GM19468 (cell line): Measurements from ENCODE around the gene ANKRD6.
"Not testable (repeated sequence)": the region's sequence is repeated elsewhere in the genome, so short reads cannot be mapped to it uniquely, and the experiment has no call there.

ENCODE experiments used
- ATAC-seq: cut with Tn5 transposase; IDR thresholded peaks from one replicate; pipeline ENCODE4 v1.9.1; 2021; ENCODE audit warnings: mild to moderate bottlenecking, moderate library complexity, moderate number of reproducible peaks; ENCODE audit not compliant: unreplicated experiment; ENCODE audit errors: extremely low read depth

ANKRD6 gene

DNA sequence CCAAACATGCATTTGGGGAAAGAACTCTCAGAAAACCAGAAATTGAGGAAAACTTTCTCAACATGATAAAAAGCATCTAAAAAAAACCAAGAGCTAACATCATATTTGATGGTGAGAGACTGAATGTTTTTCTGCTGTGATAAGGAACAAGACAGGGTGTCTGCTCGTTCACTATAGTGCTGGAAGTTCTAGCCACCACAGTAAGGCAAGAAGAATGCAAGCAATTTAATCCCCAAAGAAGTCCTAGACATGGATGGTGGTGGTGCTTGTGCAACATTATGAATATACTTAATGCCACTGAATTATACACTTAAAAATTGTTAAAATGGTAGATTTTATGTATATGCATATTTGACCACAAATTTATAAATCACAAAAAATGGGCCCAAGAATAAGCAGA, 152.2 kb downstream of the ANKRD6 start:
- ATAC-seq, result no peak

DNA sequence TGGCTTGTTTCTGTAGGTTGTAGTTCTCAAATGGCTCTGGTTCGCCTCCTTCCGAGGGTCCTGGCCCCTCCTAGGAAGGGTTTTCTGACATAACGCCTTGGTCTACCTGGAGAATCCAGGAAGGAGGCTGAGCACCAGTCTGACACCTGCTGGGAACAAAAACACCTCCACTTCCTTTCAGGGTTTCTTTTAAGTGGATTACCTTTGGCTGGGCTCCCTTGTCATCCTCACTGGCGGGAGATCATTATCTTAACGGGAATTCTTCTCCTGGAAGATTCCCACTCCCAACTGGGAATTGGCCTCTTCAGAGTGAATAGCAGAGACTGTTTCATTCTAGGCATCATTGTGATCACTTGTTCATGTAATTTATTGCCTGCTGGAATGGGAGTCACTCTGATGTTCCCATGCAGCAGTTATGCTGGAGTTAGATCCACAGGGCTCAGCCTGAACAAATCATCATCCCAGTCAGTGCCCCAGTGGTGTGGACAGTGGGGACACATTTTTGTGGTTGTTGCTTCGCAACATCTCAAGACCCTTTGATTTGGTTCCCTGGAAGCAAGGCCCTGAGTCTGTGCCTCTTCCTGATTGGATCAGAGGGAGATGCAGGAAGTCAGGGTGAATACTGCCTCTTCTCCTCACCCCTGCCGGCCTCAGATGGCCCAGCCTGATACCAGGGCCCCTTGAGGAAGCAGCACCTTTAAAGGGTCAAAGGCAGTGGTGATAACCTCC, 156.5 kb downstream of the ANKRD6 start:
- ATAC-seq, result no peak

DNA sequence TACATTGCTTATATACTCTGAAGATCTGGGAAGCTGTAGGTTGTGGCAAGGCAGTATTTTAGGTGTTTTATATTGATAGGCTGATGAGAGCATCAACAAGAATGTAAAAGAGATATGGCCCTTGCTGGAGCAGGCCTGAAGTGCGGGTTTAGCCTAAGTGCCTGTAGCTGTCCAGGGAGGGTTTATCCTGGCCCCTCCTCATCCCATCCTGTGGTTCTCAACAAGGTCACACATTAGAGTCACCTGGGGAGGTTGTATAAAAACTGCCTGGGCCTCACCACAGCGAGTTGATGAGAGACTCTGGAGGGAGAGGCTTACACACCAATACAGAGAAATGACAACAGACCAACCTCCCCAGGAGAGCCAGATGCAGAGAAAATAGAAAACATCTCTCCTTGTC, 157.2 kb downstream of the ANKRD6 start:
- ATAC-seq, result no peak

DNA sequence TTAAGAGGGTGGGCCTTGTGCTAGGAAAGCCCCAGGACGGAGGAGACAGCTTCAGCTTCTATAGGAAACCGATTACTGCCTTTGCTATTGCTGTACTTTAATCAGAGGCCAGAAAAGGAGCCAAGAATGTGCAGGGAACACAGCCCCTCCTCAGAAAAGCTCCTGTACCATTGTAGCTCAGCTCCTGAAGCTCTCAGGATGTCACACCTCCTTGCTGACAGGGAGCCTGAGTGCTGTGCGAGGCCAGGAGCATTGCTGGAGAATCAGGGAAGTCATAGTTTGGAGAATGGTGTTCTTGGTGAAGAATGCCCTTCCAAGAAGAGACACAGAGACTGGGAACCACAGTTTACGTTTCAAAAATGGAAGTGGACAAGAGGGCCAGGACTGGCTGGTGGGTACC, 158.8 kb downstream of the ANKRD6 start:
- no peak for ATAC-seq

DNA sequence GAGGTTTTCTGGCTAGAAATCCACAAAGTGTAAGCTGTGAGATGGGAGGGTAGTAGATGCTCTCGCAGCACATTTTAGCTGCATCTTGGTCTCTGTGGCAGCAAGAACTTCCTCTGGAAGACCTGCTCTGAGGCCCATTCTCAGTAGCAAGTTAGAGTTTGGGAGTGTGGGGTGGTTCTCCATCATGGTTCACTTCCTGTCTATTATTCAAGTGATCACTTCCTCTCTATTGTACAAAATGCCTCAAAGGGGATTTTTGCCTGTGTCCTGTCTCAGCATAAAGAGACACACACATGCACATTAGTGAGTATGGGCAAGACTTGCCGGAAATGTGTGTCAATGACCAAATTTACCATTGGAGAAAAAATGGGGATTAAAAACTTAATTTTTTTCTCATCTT, 163.1 kb downstream of the ANKRD6 start:
- ATAC-seq, result peak; percentile 69

DNA sequence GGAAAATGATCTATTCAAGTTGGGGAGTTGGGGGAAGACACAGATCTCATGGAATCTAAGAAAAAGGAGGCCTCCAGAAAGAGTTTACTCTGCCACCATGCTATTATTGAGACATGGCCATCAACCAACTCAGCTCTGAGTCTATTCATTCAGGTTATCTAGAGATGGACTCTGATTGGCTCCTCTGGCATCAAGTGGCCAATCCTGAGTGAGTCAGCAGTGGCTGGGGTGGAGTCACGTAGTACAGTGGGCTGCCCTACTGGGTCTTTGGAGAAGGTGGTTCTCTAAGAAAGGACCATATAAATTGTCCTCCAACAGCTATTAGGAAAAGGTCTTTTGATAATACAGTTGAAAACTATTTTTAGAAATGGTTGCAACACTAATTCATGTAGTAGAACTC, 163.5 kb downstream of the ANKRD6 start:
- no peak for ATAC-seq

DNA sequence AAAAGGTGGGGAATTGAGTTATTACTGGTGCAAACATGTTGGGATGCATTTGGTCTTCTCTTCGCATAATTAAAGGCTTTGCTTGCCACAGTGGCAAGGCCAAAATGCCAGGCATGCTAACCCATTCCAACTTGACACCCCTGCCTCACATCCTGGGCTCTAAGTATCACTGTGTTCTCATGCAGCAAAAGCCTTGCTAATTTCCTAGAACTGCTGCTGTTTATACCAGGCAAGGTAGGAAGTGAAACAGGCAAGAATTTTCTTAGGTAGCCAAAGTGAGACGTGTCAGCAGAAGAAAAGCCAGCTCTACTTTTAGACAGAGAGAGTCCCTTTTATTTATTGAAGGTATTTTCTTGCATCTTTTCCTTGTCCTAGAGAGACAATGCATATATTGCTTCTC, 164.4 kb downstream of the ANKRD6 start:
- ATAC-seq, result no peak

DNA sequence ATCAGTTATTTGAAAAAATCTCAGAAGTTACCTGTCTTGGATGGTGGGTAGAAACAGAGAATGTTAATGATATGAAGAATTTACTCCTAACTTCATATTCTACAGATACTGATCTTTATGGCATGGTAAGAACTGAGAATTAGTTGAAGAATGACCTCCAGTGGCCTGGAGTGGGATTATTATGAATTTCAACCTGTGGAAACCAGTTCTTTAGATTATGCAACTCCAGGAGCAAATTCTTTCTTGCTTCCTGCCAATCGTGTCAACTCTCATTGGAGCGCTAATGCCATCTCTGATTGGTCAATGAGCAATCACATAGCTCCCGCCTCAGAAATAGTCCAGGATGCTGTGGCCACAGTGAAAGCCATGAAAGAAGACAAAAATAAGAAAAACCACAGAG, 165.0 kb downstream of the ANKRD6 start:
- no peak for ATAC-seq

DNA sequence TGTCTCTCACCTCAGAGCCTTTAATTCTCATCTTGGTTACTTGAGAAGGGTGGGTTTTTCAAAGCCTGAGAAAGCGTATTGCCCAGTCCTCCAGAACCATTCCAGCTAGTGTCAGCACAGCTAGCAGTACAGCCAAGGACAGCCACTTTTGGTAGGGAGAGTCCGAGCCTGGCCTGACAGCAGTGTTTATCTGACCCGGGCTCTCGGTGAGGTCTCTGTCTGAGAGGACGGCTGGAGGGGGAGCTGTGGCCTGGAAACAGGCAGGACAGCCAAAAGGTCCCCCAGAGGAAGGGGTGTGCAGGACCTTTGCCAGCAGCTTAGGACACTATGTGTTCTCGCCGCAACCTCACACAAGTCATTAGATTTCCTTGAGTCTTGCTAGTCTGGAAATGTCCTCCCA, 166.8 kb downstream of the ANKRD6 start:
- ATAC-seq, result no peak

DNA sequence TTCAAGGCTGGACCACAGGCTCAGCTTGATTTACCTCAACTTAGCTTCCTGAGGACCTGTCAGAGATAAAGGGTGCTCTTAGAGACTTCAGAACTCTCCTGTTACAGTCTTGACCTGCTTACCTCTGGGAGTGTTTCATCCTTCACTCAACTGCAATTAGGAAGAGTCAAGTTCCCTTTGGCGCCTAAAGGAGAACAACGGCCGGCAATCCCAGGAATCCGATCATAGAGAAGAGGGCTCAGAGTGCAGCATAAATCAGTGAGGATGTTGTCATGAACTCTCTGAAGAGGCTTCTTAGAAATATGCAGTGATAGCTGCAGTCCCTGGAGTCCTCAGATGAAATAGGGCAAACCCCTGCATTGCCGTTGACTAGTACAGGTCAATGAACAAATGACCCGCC, 169.2 kb downstream of the ANKRD6 start:
- ATAC-seq, result no peak

DNA sequence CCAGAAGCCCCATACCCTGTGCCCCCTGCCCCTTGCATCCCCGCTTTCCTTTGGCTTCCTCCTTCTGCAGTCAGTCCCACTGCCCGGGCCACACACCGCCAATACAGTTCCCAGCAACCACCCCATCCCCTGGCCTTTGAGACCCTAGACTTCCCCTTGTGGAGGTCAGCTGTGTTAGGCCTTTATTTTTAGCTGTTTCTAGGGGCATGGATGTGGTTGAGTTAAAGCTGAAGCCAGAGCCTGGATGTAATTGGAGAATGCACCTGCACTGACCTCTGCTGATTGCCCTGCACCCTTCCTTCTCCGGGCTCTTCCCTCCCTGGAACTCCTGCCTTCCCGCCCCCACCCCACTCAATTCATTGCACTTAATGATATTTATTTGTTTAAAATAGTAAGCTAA, 171.7 kb downstream of the ANKRD6 start:
- ATAC-seq, result no peak

DNA sequence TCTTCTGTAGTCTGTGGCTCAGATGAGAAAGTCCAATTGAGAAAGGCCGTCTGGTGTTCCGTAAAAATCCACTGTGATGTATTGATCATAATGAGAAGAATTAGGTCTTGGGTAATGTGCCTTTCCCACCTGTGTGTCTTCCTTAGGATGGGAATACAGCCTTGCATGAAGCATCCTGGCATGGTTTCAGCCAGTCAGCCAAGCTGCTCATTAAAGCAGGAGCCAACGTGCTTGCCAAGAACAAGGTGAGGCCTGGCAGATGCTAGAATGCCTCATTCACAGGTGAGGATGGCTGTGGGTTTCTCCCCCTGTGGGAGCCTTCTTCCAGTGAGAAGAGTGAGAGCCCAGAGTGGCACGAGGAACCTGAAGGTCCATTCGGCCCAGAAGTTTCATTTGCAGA, 172.9 kb downstream of the ANKRD6 start:
- no peak for ATAC-seq

DNA sequence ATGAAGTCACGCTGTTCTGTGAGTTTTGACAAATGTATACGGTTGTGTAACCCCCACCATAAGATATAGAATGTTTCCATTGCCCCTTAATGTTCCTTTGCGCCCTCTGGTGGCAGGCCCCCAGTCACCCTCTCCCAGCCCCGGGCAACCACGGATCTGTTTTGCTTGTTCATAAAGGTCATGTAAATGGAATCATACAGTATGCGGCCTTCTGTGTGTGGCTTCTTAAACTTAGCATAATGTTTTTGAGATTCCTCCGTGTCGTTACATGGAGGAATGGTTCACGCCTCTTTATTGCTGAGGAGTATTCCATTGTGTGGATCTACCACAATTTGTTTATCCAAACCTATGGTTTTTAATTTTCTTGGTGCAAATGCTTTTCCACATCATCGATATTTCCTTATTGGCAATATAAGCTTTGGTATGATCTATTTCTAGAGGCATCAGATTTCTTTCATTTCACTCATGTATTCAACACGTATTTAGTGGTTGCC, 177.2 kb downstream of the ANKRD6 start:
- ATAC-seq, result no peak

DNA sequence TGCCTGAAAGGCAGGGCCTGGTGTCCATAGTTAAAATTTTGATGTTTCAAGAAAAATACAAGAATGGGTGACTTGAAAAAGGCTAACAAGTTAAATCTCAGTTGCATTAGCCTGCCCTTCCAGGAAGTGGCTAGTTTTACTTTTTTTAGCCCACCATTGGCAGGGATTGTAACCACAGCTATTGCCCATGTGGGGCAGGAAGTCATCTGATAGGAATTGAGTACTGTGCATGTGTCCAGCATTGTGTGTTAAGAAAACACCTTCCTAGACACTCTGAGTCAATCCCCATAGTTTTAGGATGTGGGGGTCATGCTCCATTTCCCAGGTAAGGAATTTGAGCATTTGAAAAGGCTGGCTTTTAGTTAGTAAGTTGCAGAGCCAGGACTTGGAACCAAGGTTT, 178.7 kb downstream of the ANKRD6 start:
- no peak for ATAC-seq

DNA sequence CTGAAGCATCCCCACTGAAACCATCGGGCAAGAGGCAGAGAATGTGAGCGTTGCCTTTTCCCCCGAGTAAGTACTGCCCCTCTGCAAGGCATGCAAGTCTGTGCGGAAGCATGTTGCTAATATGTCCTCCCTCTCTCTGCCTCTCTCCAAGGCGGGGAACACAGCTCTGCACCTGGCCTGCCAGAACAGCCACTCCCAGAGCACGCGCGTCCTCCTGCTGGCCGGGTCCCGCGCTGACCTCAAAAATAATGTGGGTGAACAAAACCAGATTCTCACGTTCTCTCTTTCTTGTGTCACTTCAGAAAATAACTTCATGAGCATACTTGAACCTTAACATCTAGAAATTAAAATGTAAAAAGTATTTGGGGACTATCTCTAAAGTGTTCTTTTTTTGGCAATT, 179.2 kb downstream of the ANKRD6 start:
- ATAC-seq, result no peak

DNA sequence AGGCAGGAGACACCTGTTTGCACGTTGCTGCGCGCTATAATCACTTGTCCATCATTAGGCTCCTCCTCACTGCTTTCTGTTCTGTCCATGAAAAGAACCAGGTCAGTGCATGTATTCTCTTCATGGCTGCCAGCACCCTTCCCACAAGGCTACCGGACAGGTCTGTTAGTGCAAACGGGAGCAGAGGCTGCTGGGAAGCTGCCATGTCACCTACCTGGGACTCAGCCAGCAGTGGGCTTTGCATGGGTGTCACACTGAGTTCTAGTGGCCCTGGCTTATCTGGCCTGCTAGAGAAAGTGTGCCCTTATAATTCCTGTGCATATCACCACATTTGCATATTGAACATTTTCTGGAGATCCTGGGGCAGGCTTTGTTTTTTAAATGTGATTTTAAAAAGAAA, 180.8 kb downstream of the ANKRD6 start:
- no peak for ATAC-seq

DNA sequence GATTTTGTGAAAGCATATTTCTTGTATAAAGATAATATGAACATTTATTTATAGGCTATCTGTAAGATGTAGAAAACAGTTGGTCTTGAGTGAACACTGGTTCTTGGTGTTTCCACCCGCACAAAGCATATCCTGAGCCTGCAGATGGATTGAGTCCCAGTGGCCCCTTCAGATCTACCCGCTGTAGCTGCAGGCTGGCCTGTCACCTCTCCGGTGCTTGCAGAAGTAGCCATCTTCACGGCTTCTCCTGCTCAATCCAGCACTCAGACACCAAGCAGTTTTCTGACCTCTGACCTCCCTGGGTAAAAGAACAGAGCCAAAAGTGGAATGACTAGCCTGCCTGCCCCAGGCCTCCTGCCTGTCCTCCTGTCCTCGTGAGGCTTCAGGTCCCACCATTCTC, 182.9 kb downstream of the ANKRD6 start:
- ATAC-seq, result no peak

DNA sequence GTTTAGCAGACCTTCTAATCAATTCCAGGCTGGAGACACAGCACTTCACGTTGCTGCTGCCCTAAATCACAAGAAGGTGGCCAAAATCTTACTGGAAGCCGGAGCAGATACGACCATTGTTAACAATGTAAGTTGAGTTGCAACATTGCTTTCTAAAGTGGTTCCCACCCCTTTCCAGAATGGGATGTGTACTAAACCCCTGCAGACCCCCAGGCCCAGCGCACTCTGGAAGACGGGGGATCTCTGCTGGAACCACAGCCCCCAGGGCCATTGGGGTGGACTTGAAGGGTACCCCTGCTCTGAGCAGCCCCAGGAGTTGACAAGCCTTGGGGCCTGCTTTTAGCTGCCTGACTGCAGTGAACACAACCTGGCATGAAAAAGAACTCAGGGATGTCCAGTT, 183.6 kb downstream of the ANKRD6 start:
- no peak for ATAC-seq

DNA sequence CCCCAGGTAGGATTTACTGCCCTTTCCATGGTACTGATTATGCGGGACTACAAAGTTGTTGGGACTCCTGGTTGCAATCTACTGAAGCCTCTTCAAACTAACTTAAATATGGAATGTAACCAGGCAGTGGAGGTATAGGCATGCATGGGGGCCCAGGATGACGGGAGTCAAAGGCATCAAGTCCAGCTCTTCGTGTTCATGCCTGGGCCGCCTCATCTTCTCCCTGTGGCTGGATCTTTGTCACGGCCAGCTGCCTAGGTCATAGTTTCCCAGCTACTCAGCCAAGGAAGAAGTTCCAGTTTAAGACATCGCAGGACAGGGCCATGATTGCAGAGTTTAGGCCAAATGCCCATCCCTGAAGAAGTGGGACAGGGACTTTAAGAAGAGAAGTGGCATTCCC, 185.1 kb downstream of the ANKRD6 start:
- no peak for ATAC-seq

DNA sequence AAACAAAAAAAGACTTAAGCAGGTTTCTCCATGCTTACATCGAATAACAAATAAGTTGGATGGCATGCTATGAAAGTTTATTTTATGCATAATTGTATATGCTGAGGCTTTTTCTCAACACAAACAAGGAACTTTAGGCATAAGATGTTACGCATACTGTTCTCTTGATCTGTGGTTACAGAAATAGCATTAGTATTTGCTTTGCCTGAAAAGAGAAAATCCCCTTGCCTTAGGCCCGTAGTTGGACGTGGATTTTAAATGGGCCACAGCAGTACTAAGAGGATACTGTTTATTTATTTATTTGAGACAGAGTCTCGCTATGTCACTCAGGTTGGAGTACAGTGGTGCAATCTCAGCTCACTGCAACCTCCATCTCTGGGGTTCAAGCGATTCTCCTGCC, 186.6 kb downstream of the ANKRD6 start:
- no peak for ATAC-seq

DNA sequence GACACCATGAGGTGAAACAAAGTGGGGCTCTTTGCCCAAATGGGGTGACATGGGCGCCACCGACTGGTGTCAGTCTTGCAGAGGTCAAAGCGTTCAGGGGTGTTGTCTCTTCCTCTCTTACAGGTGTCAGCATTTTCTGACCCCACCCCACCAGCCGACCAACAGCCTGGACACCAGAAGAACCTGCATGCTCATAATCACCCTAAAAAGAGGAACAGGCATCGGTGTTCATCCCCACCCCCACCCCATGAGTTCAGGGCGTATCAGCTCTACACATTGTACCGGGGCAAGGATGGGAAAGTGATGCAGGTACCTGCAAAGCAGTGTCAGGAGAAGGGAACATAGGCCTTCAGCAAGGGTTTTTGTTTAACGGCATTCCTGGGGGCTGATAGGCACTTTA, 190.8 kb downstream of the ANKRD6 start:
- ATAC-seq, result no peak

DNA sequence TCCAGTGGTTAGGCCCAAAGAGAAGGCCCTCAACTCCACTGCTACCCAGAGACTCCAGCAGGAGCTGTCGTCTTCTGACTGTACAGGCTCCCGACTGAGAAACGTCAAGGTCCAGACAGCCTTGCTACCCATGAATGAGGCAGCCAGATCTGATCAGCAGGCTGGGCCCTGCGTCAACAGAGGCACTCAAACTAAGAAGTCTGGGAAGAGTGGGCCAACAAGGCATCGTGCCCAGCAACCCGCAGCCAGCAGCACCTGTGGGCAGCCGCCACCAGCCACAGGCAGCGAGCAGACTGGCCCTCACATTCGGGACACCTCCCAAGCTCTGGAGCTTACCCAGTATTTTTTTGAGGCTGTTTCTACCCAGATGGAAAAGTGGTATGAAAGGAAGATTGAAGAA, 197.5 kb downstream of the ANKRD6 start:
- ATAC-seq, result no peak

DNA sequence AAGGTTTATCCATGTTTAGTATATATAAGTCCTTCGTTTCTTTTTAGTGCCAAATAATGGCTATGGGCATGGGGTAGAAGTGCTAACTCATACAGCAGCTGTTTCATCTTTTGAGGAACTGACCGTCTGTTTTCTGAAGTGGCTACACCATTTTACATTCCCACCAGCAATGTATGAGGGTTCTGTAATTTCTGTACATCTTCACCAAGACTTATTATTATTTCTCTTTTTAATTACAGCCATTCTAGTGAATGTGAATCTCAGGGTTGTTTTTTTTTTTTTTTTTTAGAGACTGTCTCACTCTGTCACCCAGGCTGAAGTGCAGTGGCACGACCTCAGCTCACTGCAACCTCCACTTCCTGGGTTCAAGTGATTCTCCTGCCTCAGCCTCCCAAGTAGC, 203.5 kb downstream of the ANKRD6 start:
- ATAC-seq, result not testable (repeated sequence)
